ENCODE data around the gene LGR5. TPM values are rescaled to one million over a fixed set of nuclear protein-coding genes. Genes with fewer than 3 reads are reported as not detected.

The LGR5 gene
- total RNA-seq, 1 donor from 2014 or later, result not detected

DNA sequence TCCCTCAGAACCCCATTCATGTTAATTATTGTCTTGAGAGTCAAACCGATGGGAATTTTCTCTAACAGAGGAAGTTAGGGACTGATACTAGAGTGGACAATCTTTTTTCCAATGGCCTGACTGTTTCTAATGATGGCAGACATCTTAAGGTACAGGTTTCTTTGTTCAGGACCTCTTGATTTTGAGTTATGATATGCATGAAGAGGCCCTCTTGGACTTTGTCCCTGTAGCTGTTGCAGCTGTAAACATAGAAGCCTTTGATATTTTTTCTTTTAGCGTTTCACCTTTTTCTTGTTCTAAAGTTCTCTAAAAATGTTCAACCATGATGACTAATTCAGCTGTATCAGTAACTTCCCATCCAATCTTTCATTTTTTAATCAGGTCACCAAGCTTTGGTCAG, 53.0 kb downstream of the LGR5 start:
- no peaks in the 10 kb centered on the region for H3K27me3 ChIP-seq (ENCODE audit: low read depth)
- intact Hi-C loops (cut with micrococcal nuclease), result no loop called here
- TF ChIP-seq CTCF (IDR thresholded peaks at IDR 0.05; ENCODE audit: borderline replicate concordance), result no peak
- no peaks in the 10 kb centered on the region for H3K36me3 ChIP-seq
- no peak overlapping the region for H3K27ac ChIP-seq (replicated peaks)
- H3K9me3 ChIP-seq (replicated peaks), result peaks cover 19% of the 10 kb centered on the region
- no peaks in the 10 kb centered on the region for H3K4me1 ChIP-seq
- no peak for DNase-seq
- H3K4me3 ChIP-seq, result no peak overlapping the region

GRCh38 chr12:71499834-71500233, 60.2 kb downstream of the LGR5 start:
- Histone ChIP-seq H3K4me1 (no peaks in the 10 kb centered on the region), H3K27ac (replicated peaks) (no peak overlapping the region), H3K27me3 (ENCODE audit: low read depth) (no peaks in the 10 kb centered on the region), H3K36me3 (no peaks in the 10 kb centered on the region), H3K4me3 (no peak overlapping the region), H3K9me3 (replicated peaks) (peaks cover 6% of the 10 kb centered on the region)
- intact Hi-C loops (cut with micrococcal nuclease), result no loop called here
- TF ChIP-seq CTCF (IDR thresholded peaks at IDR 0.05; ENCODE audit: borderline replicate concordance), result no peak
- no peak for DNase-seq

- no peak overlapping the region for H3K27ac ChIP-seq (replicated peaks)
- no peaks in the 10 kb centered on the region for H3K36me3 ChIP-seq
- H3K9me3 ChIP-seq (replicated peaks), result no peaks in the 10 kb centered on the region
- DNase-seq, result no peak
- H3K27me3 ChIP-seq (ENCODE audit: low read depth), result no peaks in the 10 kb centered on the region
- intact Hi-C loops (cut with micrococcal nuclease), result no loop called here
- H3K4me1 ChIP-seq, result no peaks in the 10 kb centered on the region
- TF ChIP-seq CTCF (IDR thresholded peaks at IDR 0.05; ENCODE audit: borderline replicate concordance), result no peak
- H3K4me3 ChIP-seq, result no peak overlapping the region
Observed at GRCh38 chr12:71503579-71504391, 64.2 kb downstream of the LGR5 start.

GRCh38 chr12:71504476-71504875, 64.9 kb downstream of the LGR5 start:
- no peaks in the 10 kb centered on the region for H3K4me1 ChIP-seq
- no peak for TF ChIP-seq CTCF (IDR thresholded peaks at IDR 0.05; ENCODE audit: borderline replicate concordance)

GRCh38 chr12:71509705-71510104, 70.1 kb downstream of the LGR5 start:
- H3K27me3 ChIP-seq (ENCODE audit: low read depth), result peaks cover 5% of the 10 kb centered on the region
- no peaks in the 10 kb centered on the region for H3K4me1 ChIP-seq
- TF ChIP-seq CTCF (IDR thresholded peaks at IDR 0.05; ENCODE audit: borderline replicate concordance), result no peak
- H3K27ac ChIP-seq (replicated peaks), result no peak overlapping the region
- H3K9me3 ChIP-seq (replicated peaks), result no peaks in the 10 kb centered on the region
- no peak overlapping the region for H3K4me3 ChIP-seq
- intact Hi-C loops (cut with micrococcal nuclease), result no loop called here
- DNase-seq, result no peak
- H3K36me3 ChIP-seq, result no peaks in the 10 kb centered on the region

More at GRCh38 chr12:71504476-71504875, 64.9 kb downstream of the LGR5 start:
- Histone ChIP-seq H3K27ac (replicated peaks) (peak overlapping the region; percentile 13), H3K27me3 (ENCODE audit: low read depth) (no peaks in the 10 kb centered on the region), H3K36me3 (no peaks in the 10 kb centered on the region), H3K9me3 (replicated peaks) (no peaks in the 10 kb centered on the region), H3K4me3 (no peak overlapping the region)
- DNase-seq, result peak; percentile 21
- intact Hi-C loops (cut with micrococcal nuclease), result no loop called here
